Activated naive CD8-positive, alpha-beta T cell (primary cell): ENCODE results near the gene CTNNA2.

Experiments
- H3K27ac Mint-ChIP-seq: one replicate; pipeline ENCODE4 v1.8.0; 2021; ENCODE audit warnings: mixed read lengths
- H3K27me3 Mint-ChIP-seq: one replicate; pipeline ENCODE4 v1.8.0; 2021; ENCODE audit warnings: mixed read lengths
- H3K36me3 Mint-ChIP-seq: one replicate; pipeline ENCODE4 v1.8.0; 2021; ENCODE audit warnings: mixed read lengths
- H3K4me1 Mint-ChIP-seq: one replicate; pipeline ENCODE4 v1.8.0; 2021; ENCODE audit warnings: low read depth, mixed read lengths
- H3K4me3 Mint-ChIP-seq: one replicate; pipeline ENCODE4 v1.8.0; 2021; ENCODE audit warnings: mild to moderate bottlenecking, mixed read lengths
- H3K9me3 Mint-ChIP-seq: one replicate; pipeline ENCODE4 v1.8.0; 2021; ENCODE audit warnings: low read depth, mixed read lengths

The CTNNA2 gene

GRCh38 chr2:79860228-79861058, 347.6 kb downstream of the CTNNA2 start:
- Mint-ChIP-seq H3K27me3 (no peaks in the 10 kb centered on the region), H3K36me3 (no peaks in the 10 kb centered on the region), H3K27ac (no peak overlapping the region), H3K9me3 (no peaks in the 10 kb centered on the region), H3K4me1 (no peaks in the 10 kb centered on the region), H3K4me3 (no peak overlapping the region)

- H3K27ac Mint-ChIP-seq, result no peak overlapping the region
- no peak overlapping the region for H3K4me3 Mint-ChIP-seq
- H3K36me3 Mint-ChIP-seq, result no peaks in the 10 kb centered on the region
- no peaks in the 10 kb centered on the region for H3K4me1 Mint-ChIP-seq
- H3K27me3 Mint-ChIP-seq, result no peaks in the 10 kb centered on the region
- no peaks in the 10 kb centered on the region for H3K9me3 Mint-ChIP-seq
Observed at GRCh38 chr2:79861059-79861374, 348.2 kb downstream of the CTNNA2 start.

- Mint-ChIP-seq H3K36me3 (no peaks in the 10 kb centered on the region), H3K27ac (no peak overlapping the region), H3K9me3 (no peaks in the 10 kb centered on the region), H3K4me1 (no peaks in the 10 kb centered on the region), H3K27me3 (no peaks in the 10 kb centered on the region), H3K4me3 (no peak overlapping the region)
Observed at GRCh38 chr2:79862756-79863155, 349.9 kb downstream of the CTNNA2 start.

- H3K27me3 Mint-ChIP-seq, result no peaks in the 10 kb centered on the region
- H3K27ac Mint-ChIP-seq, result no peak overlapping the region
- no peaks in the 10 kb centered on the region for H3K9me3 Mint-ChIP-seq
- no peaks in the 10 kb centered on the region for H3K4me1 Mint-ChIP-seq
- H3K36me3 Mint-ChIP-seq, result no peaks in the 10 kb centered on the region
- no peak overlapping the region for H3K4me3 Mint-ChIP-seq
Observed at GRCh38 chr2:79872656-79873055, 359.8 kb downstream of the CTNNA2 start.

GRCh38 chr2:79874015-79874414, 361.2 kb downstream of the CTNNA2 start:
- no peaks in the 10 kb centered on the region for H3K36me3 Mint-ChIP-seq
- no peak overlapping the region for H3K4me3 Mint-ChIP-seq
- no peaks in the 10 kb centered on the region for H3K4me1 Mint-ChIP-seq
- H3K27ac Mint-ChIP-seq, result no peak overlapping the region
- no peaks in the 10 kb centered on the region for H3K9me3 Mint-ChIP-seq
- no peaks in the 10 kb centered on the region for H3K27me3 Mint-ChIP-seq

- Mint-ChIP-seq H3K4me1 (no peaks in the 10 kb centered on the region), H3K4me3 (no peak overlapping the region), H3K9me3 (no peaks in the 10 kb centered on the region), H3K27ac (no peak overlapping the region), H3K36me3 (no peaks in the 10 kb centered on the region), H3K27me3 (no peaks in the 10 kb centered on the region)
Observed at GRCh38 chr2:79876430-79876829, 363.6 kb downstream of the CTNNA2 start.

- Mint-ChIP-seq H3K36me3 (no peaks in the 10 kb centered on the region), H3K27me3 (peaks cover 10% of the 10 kb centered on the region), H3K27ac (no peak overlapping the region), H3K4me1 (no peaks in the 10 kb centered on the region), H3K4me3 (no peak overlapping the region), H3K9me3 (no peaks in the 10 kb centered on the region)
Observed at GRCh38 chr2:79882548-79882947, 369.7 kb downstream of the CTNNA2 start.

- Mint-ChIP-seq H3K36me3 (no peaks in the 10 kb centered on the region), H3K27me3 (peaks cover 11% of the 10 kb centered on the region), H3K4me1 (no peaks in the 10 kb centered on the region), H3K9me3 (no peaks in the 10 kb centered on the region), H3K27ac (no peak overlapping the region), H3K4me3 (no peak overlapping the region)
Observed at GRCh38 chr2:79887747-79888374, 375.0 kb downstream of the CTNNA2 start.

- no peaks in the 10 kb centered on the region for H3K36me3 Mint-ChIP-seq
- no peak overlapping the region for H3K4me3 Mint-ChIP-seq
- no peaks in the 10 kb centered on the region for H3K9me3 Mint-ChIP-seq
- H3K4me1 Mint-ChIP-seq, result no peaks in the 10 kb centered on the region
- H3K27me3 Mint-ChIP-seq, result peaks cover 4% of the 10 kb centered on the region
- H3K27ac Mint-ChIP-seq, result no peak overlapping the region
Observed at GRCh38 chr2:79892123-79892522, 379.3 kb downstream of the CTNNA2 start.

GRCh38 chr2:79899196-79899595, 386.3 kb downstream of the CTNNA2 start:
- peaks cover 2% of the 10 kb centered on the region for H3K27me3 Mint-ChIP-seq
- H3K4me1 Mint-ChIP-seq, result no peaks in the 10 kb centered on the region
- no peak overlapping the region for H3K27ac Mint-ChIP-seq
- no peaks in the 10 kb centered on the region for H3K36me3 Mint-ChIP-seq
- no peaks in the 10 kb centered on the region for H3K9me3 Mint-ChIP-seq
- no peak overlapping the region for H3K4me3 Mint-ChIP-seq

GRCh38 chr2:79901161-79901560, 388.3 kb downstream of the CTNNA2 start:
- no peaks in the 10 kb centered on the region for H3K4me1 Mint-ChIP-seq
- H3K4me3 Mint-ChIP-seq, result no peak overlapping the region
- no peaks in the 10 kb centered on the region for H3K9me3 Mint-ChIP-seq
- H3K27me3 Mint-ChIP-seq, result peaks cover 2% of the 10 kb centered on the region
- H3K27ac Mint-ChIP-seq, result no peak overlapping the region
- H3K36me3 Mint-ChIP-seq, result no peaks in the 10 kb centered on the region

- Mint-ChIP-seq H3K4me1 (no peaks in the 10 kb centered on the region), H3K9me3 (no peaks in the 10 kb centered on the region), H3K27ac (no peak overlapping the region), H3K36me3 (no peaks in the 10 kb centered on the region), H3K27me3 (no peaks in the 10 kb centered on the region), H3K4me3 (no peak overlapping the region)
Observed at GRCh38 chr2:79903222-79904000, 390.6 kb downstream of the CTNNA2 start.

- H3K4me1 Mint-ChIP-seq, result no peaks in the 10 kb centered on the region
- H3K4me3 Mint-ChIP-seq, result no peak overlapping the region
- H3K36me3 Mint-ChIP-seq, result no peaks in the 10 kb centered on the region
- H3K27me3 Mint-ChIP-seq, result no peaks in the 10 kb centered on the region
- no peaks in the 10 kb centered on the region for H3K9me3 Mint-ChIP-seq
- no peak overlapping the region for H3K27ac Mint-ChIP-seq
Observed at GRCh38 chr2:79906139-79906890, 393.5 kb downstream of the CTNNA2 start.

GRCh38 chr2:79909521-79909920, 396.7 kb downstream of the CTNNA2 start:
- no peak overlapping the region for H3K27ac Mint-ChIP-seq

GRCh38 chr2:79910643-79911042, 397.8 kb downstream of the CTNNA2 start:
- Mint-ChIP-seq H3K36me3 (no peaks in the 10 kb centered on the region), H3K27ac (no peak overlapping the region), H3K4me1 (no peaks in the 10 kb centered on the region), H3K27me3 (no peaks in the 10 kb centered on the region), H3K4me3 (no peak overlapping the region), H3K9me3 (no peaks in the 10 kb centered on the region)

More at GRCh38 chr2:79909521-79909920, 396.7 kb downstream of the CTNNA2 start:
- H3K4me1 Mint-ChIP-seq, result no peaks in the 10 kb centered on the region
- no peaks in the 10 kb centered on the region for H3K36me3 Mint-ChIP-seq
- no peak overlapping the region for H3K4me3 Mint-ChIP-seq
- no peaks in the 10 kb centered on the region for H3K27me3 Mint-ChIP-seq
- H3K9me3 Mint-ChIP-seq, result no peaks in the 10 kb centered on the region
